Measurements from ENCODE around the gene PLPP1. TPM values are rescaled to one million over a fixed set of nuclear protein-coding genes. Genes with fewer than 3 reads are reported as not detected.

The PLPP1 gene
- total RNA-seq, 2 experiments from 2014 or later = 6.7 to 7.2 TPM

DNA sequence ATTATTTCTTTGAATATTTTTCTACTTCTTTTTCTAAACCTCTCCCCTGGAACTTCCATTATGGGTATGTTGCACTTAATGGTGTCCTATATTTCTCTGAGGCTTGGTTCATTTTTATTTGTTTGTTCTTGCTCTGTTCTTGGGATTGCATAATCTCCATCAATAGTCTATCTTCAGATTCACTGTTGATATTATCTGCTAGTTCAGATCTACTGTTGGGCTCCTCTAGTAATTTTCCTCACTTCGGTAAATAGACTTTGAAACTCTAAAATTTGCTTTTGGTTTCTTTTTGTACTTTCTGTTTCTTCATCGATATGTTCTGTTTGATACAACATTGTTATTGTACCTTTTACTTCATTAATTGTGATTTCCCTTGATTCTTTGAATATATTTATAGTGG is 150.7 kb downstream of the PLPP1 start:
- no peak overlapping the region for H3K4me3 Mint-ChIP-seq
- intact Hi-C loops (cut with micrococcal nuclease) = no loop called here
- H3K9me3 Mint-ChIP-seq = peaks cover 17% of the 10 kb centered on the region
- no peaks in the 10 kb centered on the region for H3K27me3 Mint-ChIP-seq
- ChIA-PET CTCF (no interaction called here), POLR2A (no interaction called here)
- peaks cover 61% of the 10 kb centered on the region for H3K36me3 Mint-ChIP-seq
- DNase-seq = no peak
- H3K4me1 Mint-ChIP-seq (ENCODE audit: low read depth) = peaks cover 18% of the 10 kb centered on the region
- no peak overlapping the region for H3K27ac Mint-ChIP-seq

DNA sequence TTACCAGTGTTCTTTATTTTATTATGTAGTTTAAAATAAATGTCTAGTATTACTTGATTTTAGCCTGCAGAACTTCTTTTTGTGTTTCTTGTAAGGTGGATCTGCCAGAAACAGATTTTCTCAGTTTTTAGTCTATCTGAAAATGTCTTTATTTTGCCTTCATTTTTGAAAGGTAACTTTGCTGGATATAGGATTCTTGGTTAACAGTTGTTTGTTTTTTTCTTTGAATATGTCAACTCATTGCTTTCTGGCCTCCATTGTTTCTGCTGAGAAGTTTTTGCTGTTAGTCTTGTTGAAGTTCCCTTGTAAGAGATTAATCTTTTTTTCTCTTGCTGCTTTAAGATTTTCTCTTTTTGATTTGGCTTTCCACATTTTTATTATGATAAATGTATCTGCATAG is 151.5 kb downstream of the PLPP1 start:
- ChIA-PET CTCF (no interaction called here), POLR2A (no interaction called here)
- peaks cover 17% of the 10 kb centered on the region for H3K9me3 Mint-ChIP-seq
- intact Hi-C loops (cut with micrococcal nuclease) = no loop called here
- H3K27me3 Mint-ChIP-seq = no peaks in the 10 kb centered on the region
- no peak overlapping the region for H3K27ac Mint-ChIP-seq
- no peak for DNase-seq
- peaks cover 18% of the 10 kb centered on the region for H3K4me1 Mint-ChIP-seq (ENCODE audit: low read depth)
- no peak overlapping the region for H3K4me3 Mint-ChIP-seq
- H3K36me3 Mint-ChIP-seq = peaks cover 61% of the 10 kb centered on the region

DNA sequence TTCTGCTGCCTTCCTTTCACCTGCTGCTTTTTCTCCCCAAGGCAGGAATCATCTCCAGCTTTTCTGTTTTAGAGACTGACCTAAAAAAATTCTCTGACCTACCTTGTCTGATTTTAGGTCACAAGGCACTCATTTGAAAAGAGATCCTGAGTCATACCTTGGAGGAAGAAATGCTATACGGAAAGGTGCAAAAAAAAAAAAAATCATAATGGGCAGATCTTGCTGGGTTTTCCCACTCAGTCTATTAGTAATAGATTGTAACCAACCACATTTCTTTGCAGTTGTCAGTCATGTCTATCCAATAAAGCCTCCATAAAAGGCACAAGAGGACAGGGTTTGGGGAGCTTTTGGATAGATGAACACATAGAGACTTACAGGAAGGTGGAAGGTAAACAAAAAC is 157.0 kb downstream of the PLPP1 start:
- H3K27ac Mint-ChIP-seq = no peak overlapping the region
- H3K36me3 Mint-ChIP-seq = peaks cover 60% of the 10 kb centered on the region
- ChIA-PET POLR2A (interaction anchor here (0.6 kb wide), 1 partner anchor 617 kb away, joined by 3 read pairs; the partner anchor contains the start of gene IL6ST), CTCF (no interaction called here)
- intact Hi-C loops (cut with micrococcal nuclease) = no loop called here
- DNase-seq = no peak
- peaks cover 4% of the 10 kb centered on the region for H3K4me1 Mint-ChIP-seq (ENCODE audit: low read depth)
- no peaks in the 10 kb centered on the region for H3K27me3 Mint-ChIP-seq
- H3K4me3 Mint-ChIP-seq = no peak overlapping the region
- H3K9me3 Mint-ChIP-seq = peaks cover 11% of the 10 kb centered on the region

Small RNA genes lying within 50 kb of the gene (microRNA-seq; reads per million reads assigned to microRNA genes)
- not detected for gene MIR5687 (ENCODE audit: borderline microRNAs expressed, borderline number of aligned reads, borderline replicate concordance)

Other genes with a start within 250 kb of the PLPP1 start
- 10 to 100 TPM; 11.5 to 11.8 TPM for gene DHX29, start 227.3 kb downstream of the PLPP1 start, total RNA-seq
- gene MTREX, start 227.0 kb downstream of the PLPP1 start, total RNA-seq = 10 to 100 TPM; 87.4 to 96.6 TPM
- gene SLC38A9, start 177.4 kb upstream of the PLPP1 start, total RNA-seq = 10 to 100 TPM; 14.2 to 15.0 TPM
- gene DDX4, start 203.1 kb upstream of the PLPP1 start, total RNA-seq = not detected

Data from activated CD4-positive, alpha-beta memory T cell treated with anti-CD3 and anti-CD28 coated beads for 36 hours (primary cell).